ENCODE measurements around the gene ST7L. TPM values are rescaled to one million over a fixed set of nuclear protein-coding genes. Genes with fewer than 3 reads are reported as not detected.

The ST7L gene
- total RNA-seq (2022; extraction: Qiagen RNA extraction; ENCODE audit: low read depth) = 10.1 to 15.7 TPM (median 13.1 TPM) in 5 replicates

GRCh38 chr1:112618721-112619517, at the start of gene ST7L:
ST7L (minus strand) TSS chr1:112619141; CDS start chr1:112619113, 28 bp downstream.

GRCh38 chr1:112619518-112620376, 806 bp upstream of the ST7L start, which contains the start of gene CAPZA1:
CAPZA1 (plus strand) TSS chr1:112619832; CDS start chr1:112619845, 13 bp downstream.

GRCh38 chr1:112508278-112509004, 110.5 kb downstream of the ST7L start, which contains the start of gene WNT2B:
WNT2B (plus strand) TSS chr1:112508965; CDS start chr1:112509263, 298 bp downstream.

Other genes starting within 250 kb of the ST7L start
- gene CTTNBP2NL, start 222.9 kb downstream of the ST7L start, total RNA-seq (2022; extraction: Qiagen RNA extraction; ENCODE audit: low read depth) = 4.6 to 10.8 TPM (median 9.0 TPM) in 5 replicates
- 0.08 to 0.29 TPM (median 0.22 TPM) in 5 replicates for gene WNT2B, start 110.2 kb downstream of the ST7L start, total RNA-seq (2022; extraction: Qiagen RNA extraction; ENCODE audit: low read depth)
- 49.4 to 85.3 TPM (median 60.2 TPM) in 5 replicates for gene CAPZA1, start 691 bp upstream of the ST7L start, total RNA-seq (2022; extraction: Qiagen RNA extraction; ENCODE audit: low read depth)
- 24.1 to 39.0 TPM (median 32.1 TPM) in 5 replicates for gene MOV10, start 55.5 kb upstream of the ST7L start, total RNA-seq (2022; extraction: Qiagen RNA extraction; ENCODE audit: low read depth)
- 360 to 386 TPM (median 367 TPM) in 5 replicates for gene RHOC, start 88.0 kb upstream of the ST7L start, total RNA-seq (2022; extraction: Qiagen RNA extraction; ENCODE audit: low read depth)
- gene PPM1J, start 96.2 kb upstream of the ST7L start, total RNA-seq (2022; extraction: Qiagen RNA extraction; ENCODE audit: low read depth) = 0.50 to 1.4 TPM (median 1.3 TPM) in 5 replicates